ENCODE data around the gene ASIC2.
"Not testable (repeated sequence)": the region's sequence is repeated elsewhere in the genome, so short reads cannot be mapped to it uniquely, and the experiment has no call there.

Gene ASIC2

DNA sequence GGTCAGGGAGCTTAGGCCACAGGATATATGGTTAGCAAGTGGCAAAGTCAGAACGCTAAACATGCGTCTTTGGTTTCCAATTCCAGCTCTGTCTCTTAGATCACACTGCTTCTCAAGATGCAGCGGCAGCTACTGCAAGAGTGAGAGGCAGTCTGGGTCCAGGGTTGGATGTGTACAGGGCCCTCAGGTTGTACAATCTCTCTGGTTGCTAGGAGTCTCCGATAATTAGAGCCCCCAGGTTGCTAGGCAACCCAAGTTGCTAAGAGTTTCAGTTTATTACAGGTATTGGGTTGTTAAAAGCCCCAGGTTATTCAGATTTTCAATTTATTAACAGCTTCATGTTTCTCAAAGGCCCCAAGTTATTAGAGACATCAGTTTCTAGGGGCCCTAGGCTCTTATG is 317.0 kb downstream of the ASIC2 start:
- TF ChIP-seq CTCF (IDR thresholded peaks at IDR 0.05) (no peak), ZFX (IDR thresholded peaks at IDR 0.05; ENCODE audit: borderline replicate concordance) (no peak)
- no peak overlapping the region for H3K27ac ChIP-seq

GRCh38 chr17:32971171-32971570 is 321.9 kb downstream of the ASIC2 start:
- H3K27ac ChIP-seq, result no peak overlapping the region
- TF ChIP-seq CTCF (IDR thresholded peaks at IDR 0.05) (no peak), ZFX (IDR thresholded peaks at IDR 0.05; ENCODE audit: borderline replicate concordance) (no peak)

GRCh38 chr17:32970281-32970680 is 322.8 kb downstream of the ASIC2 start:
- TF ChIP-seq CTCF (IDR thresholded peaks at IDR 0.05) (no peak), ZFX (IDR thresholded peaks at IDR 0.05; ENCODE audit: borderline replicate concordance) (no peak)
- H3K27ac ChIP-seq, result no peak overlapping the region

DNA sequence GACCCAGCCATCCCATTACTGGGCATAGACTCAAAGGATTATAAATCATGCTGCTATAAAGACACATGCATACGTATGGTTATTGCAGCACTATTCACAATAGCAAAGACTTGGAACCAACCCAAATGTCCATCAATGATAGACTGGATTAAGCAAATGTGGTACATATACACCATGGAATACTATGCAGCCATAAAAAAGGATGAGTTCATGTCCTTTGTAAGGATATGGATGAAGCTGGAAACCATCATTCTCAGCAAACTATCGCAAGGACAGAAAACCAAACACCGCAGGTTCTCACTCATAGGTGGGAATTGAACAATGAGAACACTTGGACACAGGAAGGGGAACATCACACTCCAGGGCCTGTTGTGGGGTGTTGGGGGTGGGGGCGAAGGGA is 323.9 kb downstream of the ASIC2 start:
- H3K27ac ChIP-seq, result not testable (repeated sequence)

DNA sequence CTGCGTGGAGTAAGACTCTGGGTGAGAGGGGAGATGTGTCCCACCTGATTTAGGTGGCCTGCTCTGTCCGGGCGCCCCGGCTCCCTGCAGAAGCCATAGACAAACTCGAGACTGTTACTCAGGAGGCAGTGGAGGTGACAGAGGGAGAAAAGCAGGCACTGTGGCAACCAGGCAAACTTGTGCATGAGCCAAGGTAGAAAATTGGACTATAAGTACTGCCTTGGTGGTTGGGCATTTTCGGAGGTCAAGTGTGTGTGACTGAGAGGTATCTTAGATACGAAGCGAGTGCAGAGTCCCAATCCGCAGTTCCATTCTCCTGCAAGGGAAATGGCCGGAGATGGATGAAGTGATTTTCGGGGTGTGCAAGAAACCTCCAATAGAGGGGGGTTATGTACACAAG is 328.6 kb downstream of the ASIC2 start:
- TF ChIP-seq ZFX (IDR thresholded peaks at IDR 0.05; ENCODE audit: borderline replicate concordance) (no peak), CTCF (IDR thresholded peaks at IDR 0.05) (no peak)
- H3K27ac ChIP-seq, result no peak overlapping the region
